SK-N-SH (cell line): ENCODE results near the gene MRPL43. TPM values are rescaled to one million over a fixed set of nuclear protein-coding genes. Genes with fewer than 3 reads are reported as not detected.

Source experiments
- CTCF ChIA-PET: fragments of 300-600, 350-600 bp; formaldehyde crosslinking; extraction: SDS; loops from one replicate; lab custom pipeline; 2021; lab: Yijun Ruan, JAX
- POLR2A ChIA-PET: fragments of 350-600 bp; sonication (Branson Sonifier 250); formaldehyde crosslinking; extraction: SDS; loops from one replicate; lab custom pipeline; 2020; ENCODE audit warnings: antibody characterized with exemption, inconsistent platforms; lab: Yijun Ruan, JAX
- DNase-seq: peaks from one replicate; pipeline ENCODE4 v3.0.0; 2012
- H2AFZ ChIP-seq: fragments of 200-600 bp; sonication (generic); 2 replicates; pipeline ENCODE4 v1.8.1; 2016; ENCODE audit warnings: antibody characterized with exemption, mild to moderate bottlenecking, low read depth
- H3F3A ChIP-seq: fragments of 200-600 bp; sonication (generic); replicated peaks from 2 replicates; pipeline ENCODE3; 2016; ENCODE audit warnings: antibody characterized with exemption, mild to moderate bottlenecking; ENCODE audit not compliant: insufficient read depth
- H3K27ac ChIP-seq, 2 experiments: fragments of 200-500 bp in 1 of 2; fragments of 200-600 bp in 1 of 2; sonication (Bioruptor generic) in 1 of 2; sonication (generic), shearing (Covaris generic) in 1 of 2; 2 replicates each; pipeline versions ENCODE4 v1.5.1 to v1.6.1; 2014 to 2016; ENCODE audit warnings: low read depth in 2 of 2, inconsistent platforms in 1 of 2, low read length in 1 of 2, mild to moderate bottlenecking in 1 of 2, mixed read lengths in 1 of 2
- H3K27me3 ChIP-seq: fragments of 200-600 bp; sonication (generic), shearing (Covaris generic); 2 replicates; pipeline ENCODE4 v1.6.1; 2016; ENCODE audit warnings: mixed run types; ENCODE audit not compliant: insufficient read depth
- H3K36me3 ChIP-seq, 2 experiments: fragments of 200-500 bp in 1 of 2; fragments of 200-600 bp in 1 of 2; sonication (Bioruptor generic) in 1 of 2; sonication (generic) in 1 of 2; replicated peaks in 1 of 2; 2 replicates each; pipeline versions ENCODE3 to v1.5.1; 2014 to 2016; ENCODE audit warnings: low read length in 1 of 2, mild to moderate bottlenecking in 1 of 2; ENCODE audit not compliant: insufficient read depth in 2 of 2, control insufficient read depth in 1 of 2
- H3K4me1 ChIP-seq, 2 experiments: fragments of 200-500 bp in 1 of 2; fragments of 200-600 bp in 1 of 2; sonication (Bioruptor generic) in 1 of 2; sonication (generic), shearing (Covaris generic) in 1 of 2; 2 replicates each; pipeline versions ENCODE4 v1.5.1 to v1.6.1; 2014 to 2016; ENCODE audit warnings: low read depth in 1 of 2, low read length in 1 of 2, mixed run types in 1 of 2; ENCODE audit not compliant: insufficient read depth in 2 of 2, control insufficient read depth in 1 of 2
- H3K4me2 ChIP-seq: fragments of 200-600 bp; sonication (generic), shearing (Covaris generic); 2 replicates; pipeline ENCODE4 v1.6.1; 2017; ENCODE audit warnings: mixed run types
- H3K4me3 ChIP-seq, 2 experiments: fragments of 200-500 bp in 1 of 2; fragments of 200-600 bp in 1 of 2; sonication (Bioruptor generic) in 1 of 2; sonication (generic), shearing (Covaris generic) in 1 of 2; 2 replicates each; pipeline versions ENCODE4 v1.5.1 to v1.8.1; 2014 to 2016; ENCODE audit warnings: low read depth in 2 of 2, inconsistent platforms in 1 of 2, low read length in 1 of 2, mild to moderate bottlenecking in 1 of 2, mixed read lengths in 1 of 2, moderate library complexity in 1 of 2
- H3K79me2 ChIP-seq: fragments of 200-600 bp; sonication (generic); 2 replicates; pipeline ENCODE4 v1.8.1; 2017; ENCODE audit warnings: mild to moderate bottlenecking; ENCODE audit not compliant: insufficient read depth
- H3K9ac ChIP-seq: fragments of 200-600 bp; sonication (generic); 2 replicates; pipeline ENCODE4 v1.6.1; 2017; ENCODE audit warnings: mixed run types
- H3K9me2 ChIP-seq: fragments of 200-600 bp; sonication (generic); 2 replicates; pipeline ENCODE4 v1.6.1; 2017; ENCODE audit warnings: mixed run types
- H3K9me3 ChIP-seq: fragments of 200-600 bp; sonication (generic); 2 replicates; pipeline ENCODE4 v1.6.1; 2017; ENCODE audit warnings: mixed run types, mild to moderate bottlenecking, moderate library complexity
- H4K20me1 ChIP-seq: fragments of 200-600 bp; sonication (generic); 2 replicates; pipeline ENCODE4 v1.6.1; 2017; ENCODE audit warnings: mild to moderate bottlenecking, mixed run types; ENCODE audit not compliant: insufficient read depth
- CHD2 ChIP-seq: fragments of 150-350 bp; IDR thresholded peaks from 2 replicates; pipeline ENCODE4 v1.6.1; 2018; ENCODE audit warnings: low read length; ENCODE audit not compliant: partially characterized antibody
- FOSL2 ChIP-seq: IDR thresholded peaks from 2 replicates; pipeline ENCODE4 v1.4.0; 2012; ENCODE audit warnings: low read depth, mild to moderate bottlenecking, moderate library complexity, borderline replicate concordance
- FOXJ3 ChIP-seq: sonication (generic); formaldehyde crosslinking; IDR thresholded peaks from 2 replicates; pipeline ENCODE4 v1.5.1; 2020; ENCODE audit warnings: mild to moderate bottlenecking, missing genetic modification reagents
- JUND ChIP-seq: IDR thresholded peaks from 2 replicates; pipeline ENCODE4 v1.4.0; 2012
- MEF2A ChIP-seq: IDR thresholded peaks from 2 replicates; pipeline ENCODE4 v1.4.0; 2012; ENCODE audit warnings: low read depth, borderline replicate concordance
- MXI1 ChIP-seq: IDR thresholded peaks from 2 replicates; pipeline ENCODE4 v1.6.1; 2012; ENCODE audit warnings: mild to moderate bottlenecking, low read depth, low read length, improper control_type of control experiment
- RFX5 ChIP-seq: IDR thresholded peaks from 2 replicates; pipeline ENCODE4 v1.6.1; 2012; ENCODE audit warnings: mild to moderate bottlenecking, improper control_type of control experiment, low read length
- TAF1 ChIP-seq: IDR thresholded peaks from 2 replicates; pipeline ENCODE4 v1.6.1; 2012; ENCODE audit warnings: low read depth, mild to moderate bottlenecking, low read length, moderate library complexity, borderline replicate concordance
- TCF12 ChIP-seq: IDR thresholded peaks from 2 replicates; pipeline ENCODE4 v1.4.0; 2012
- YY1 ChIP-seq: IDR thresholded peaks from 2 replicates; pipeline ENCODE4 v1.4.0; 2012; ENCODE audit warnings: low read depth, mild to moderate bottlenecking
- WGBS: methylation state at CpG from one replicate; pipeline ENCODE4 v1.1.6; 2017; ENCODE audit warnings: low lambda C conversion rate; 5-methylcytosine and 5-hydroxymethylcytosine counted together
- polyA plus RNA-seq, 3 experiments: library from polyadenylated mRNA; depleted of rRNA; stranded (reverse); fragments of >200 nt; gene quantifications; 2 replicates each; pipeline ENCODE4 v1.2.3, GENCODE V29; 2012
- TF ChIP-seq, protein P1 (sequence below): IDR thresholded peaks from 2 replicates; pipeline ENCODE4 v1.4.0; 2012; ENCODE audit warnings: low read depth
- TF ChIP-seq, protein P2 (sequence below): IDR thresholded peaks from 2 replicates; pipeline ENCODE4 v1.6.1; 2012; ENCODE audit warnings: mild to moderate bottlenecking, low read depth, low read length, moderate library complexity
- TF ChIP-seq, protein P3 (sequence below): fragments of 200-600 bp; sonication (generic); IDR thresholded peaks from 2 replicates; pipeline ENCODE4 v1.6.1; 2017; ENCODE audit warnings: antibody characterized with exemption, mild to moderate bottlenecking, moderate library complexity
- TF ChIP-seq, protein P4 (sequence below): fragments of 150-350 bp; IDR thresholded peaks from 2 replicates; pipeline ENCODE4 v1.6.1; 2016; ENCODE audit warnings: mild to moderate bottlenecking, low read depth, low read length

MRPL43 gene
- polyA plus RNA-seq, 1 of the 3 experiments (the other 2 are of a cell fraction) = 208 TPM

DNA sequence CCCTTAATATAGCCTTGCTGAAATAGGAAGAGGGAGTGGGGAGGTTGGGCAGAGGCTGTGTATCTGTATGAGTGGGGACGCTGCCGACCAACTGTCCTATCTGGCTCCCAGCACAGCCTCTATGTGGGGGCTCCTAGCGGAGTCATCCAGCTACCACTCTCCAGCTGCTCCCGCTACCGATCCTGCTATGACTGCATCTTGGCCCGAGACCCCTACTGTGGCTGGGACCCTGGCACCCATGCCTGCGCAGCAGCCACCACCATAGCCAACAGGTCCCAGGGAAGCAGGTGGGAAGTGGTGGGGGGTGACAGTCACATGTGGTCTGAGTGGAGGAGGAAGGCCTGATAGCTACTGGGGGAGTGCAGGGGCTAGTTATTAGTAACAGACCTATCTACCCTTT is 6.6 kb downstream of the MRPL43 start:
- ChIA-PET CTCF (interaction anchor here (1.2 to 1.7 kb wide), 2 partner anchors 14 to 17 kb away, joined by 4 to 5 read pairs; no protein-coding TSS in a partner anchor), POLR2A (interaction anchor here (1.4 kb wide), 1 partner anchor 9 kb away, joined by 3 read pairs; no protein-coding TSS in a partner anchor)
- H3K9me3 ChIP-seq = no peaks in the 10 kb centered on the region
- H2AFZ ChIP-seq = no peak overlapping the region
- H3K27ac ChIP-seq = no peak overlapping the region
- H3K9me2 ChIP-seq = no peaks in the 10 kb centered on the region
- no peaks in the 10 kb centered on the region for H3F3A ChIP-seq
- WGBS = 90% methylated on average over 2 of the region's 7 CpGs
- H3K4me3 ChIP-seq = no peak overlapping the region
- TF ChIP-seq, protein P1, sequence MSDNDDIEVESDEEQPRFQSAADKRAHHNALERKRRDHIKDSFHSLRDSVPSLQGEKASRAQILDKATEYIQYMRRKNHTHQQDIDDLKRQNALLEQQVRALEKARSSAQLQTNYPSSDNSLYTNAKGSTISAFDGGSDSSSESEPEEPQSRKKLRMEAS = no peak
- no peak for TF ChIP-seq TCF12
- TF ChIP-seq TAF1 = no peak
- no peak for TF ChIP-seq RFX5
- TF ChIP-seq JUND = no peak
- no peak for TF ChIP-seq CHD2
- TF ChIP-seq, protein P2, sequence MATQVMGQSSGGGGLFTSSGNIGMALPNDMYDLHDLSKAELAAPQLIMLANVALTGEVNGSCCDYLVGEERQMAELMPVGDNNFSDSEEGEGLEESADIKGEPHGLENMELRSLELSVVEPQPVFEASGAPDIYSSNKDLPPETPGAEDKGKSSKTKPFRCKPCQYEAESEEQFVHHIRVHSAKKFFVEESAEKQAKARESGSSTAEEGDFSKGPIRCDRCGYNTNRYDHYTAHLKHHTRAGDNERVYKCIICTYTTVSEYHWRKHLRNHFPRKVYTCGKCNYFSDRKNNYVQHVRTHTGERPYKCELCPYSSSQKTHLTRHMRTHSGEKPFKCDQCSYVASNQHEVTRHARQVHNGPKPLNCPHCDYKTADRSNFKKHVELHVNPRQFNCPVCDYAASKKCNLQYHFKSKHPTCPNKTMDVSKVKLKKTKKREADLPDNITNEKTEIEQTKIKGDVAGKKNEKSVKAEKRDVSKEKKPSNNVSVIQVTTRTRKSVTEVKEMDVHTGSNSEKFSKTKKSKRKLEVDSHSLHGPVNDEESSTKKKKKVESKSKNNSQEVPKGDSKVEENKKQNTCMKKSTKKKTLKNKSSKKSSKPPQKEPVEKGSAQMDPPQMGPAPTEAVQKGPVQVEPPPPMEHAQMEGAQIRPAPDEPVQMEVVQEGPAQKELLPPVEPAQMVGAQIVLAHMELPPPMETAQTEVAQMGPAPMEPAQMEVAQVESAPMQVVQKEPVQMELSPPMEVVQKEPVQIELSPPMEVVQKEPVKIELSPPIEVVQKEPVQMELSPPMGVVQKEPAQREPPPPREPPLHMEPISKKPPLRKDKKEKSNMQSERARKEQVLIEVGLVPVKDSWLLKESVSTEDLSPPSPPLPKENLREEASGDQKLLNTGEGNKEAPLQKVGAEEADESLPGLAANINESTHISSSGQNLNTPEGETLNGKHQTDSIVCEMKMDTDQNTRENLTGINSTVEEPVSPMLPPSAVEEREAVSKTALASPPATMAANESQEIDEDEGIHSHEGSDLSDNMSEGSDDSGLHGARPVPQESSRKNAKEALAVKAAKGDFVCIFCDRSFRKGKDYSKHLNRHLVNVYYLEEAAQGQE = no peak
- TF ChIP-seq, protein P3, sequence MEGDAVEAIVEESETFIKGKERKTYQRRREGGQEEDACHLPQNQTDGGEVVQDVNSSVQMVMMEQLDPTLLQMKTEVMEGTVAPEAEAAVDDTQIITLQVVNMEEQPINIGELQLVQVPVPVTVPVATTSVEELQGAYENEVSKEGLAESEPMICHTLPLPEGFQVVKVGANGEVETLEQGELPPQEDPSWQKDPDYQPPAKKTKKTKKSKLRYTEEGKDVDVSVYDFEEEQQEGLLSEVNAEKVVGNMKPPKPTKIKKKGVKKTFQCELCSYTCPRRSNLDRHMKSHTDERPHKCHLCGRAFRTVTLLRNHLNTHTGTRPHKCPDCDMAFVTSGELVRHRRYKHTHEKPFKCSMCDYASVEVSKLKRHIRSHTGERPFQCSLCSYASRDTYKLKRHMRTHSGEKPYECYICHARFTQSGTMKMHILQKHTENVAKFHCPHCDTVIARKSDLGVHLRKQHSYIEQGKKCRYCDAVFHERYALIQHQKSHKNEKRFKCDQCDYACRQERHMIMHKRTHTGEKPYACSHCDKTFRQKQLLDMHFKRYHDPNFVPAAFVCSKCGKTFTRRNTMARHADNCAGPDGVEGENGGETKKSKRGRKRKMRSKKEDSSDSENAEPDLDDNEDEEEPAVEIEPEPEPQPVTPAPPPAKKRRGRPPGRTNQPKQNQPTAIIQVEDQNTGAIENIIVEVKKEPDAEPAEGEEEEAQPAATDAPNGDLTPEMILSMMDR = no peak
- TF ChIP-seq MEF2A = no peak
- TF ChIP-seq YY1 = no peak
- TF ChIP-seq, protein P4, sequence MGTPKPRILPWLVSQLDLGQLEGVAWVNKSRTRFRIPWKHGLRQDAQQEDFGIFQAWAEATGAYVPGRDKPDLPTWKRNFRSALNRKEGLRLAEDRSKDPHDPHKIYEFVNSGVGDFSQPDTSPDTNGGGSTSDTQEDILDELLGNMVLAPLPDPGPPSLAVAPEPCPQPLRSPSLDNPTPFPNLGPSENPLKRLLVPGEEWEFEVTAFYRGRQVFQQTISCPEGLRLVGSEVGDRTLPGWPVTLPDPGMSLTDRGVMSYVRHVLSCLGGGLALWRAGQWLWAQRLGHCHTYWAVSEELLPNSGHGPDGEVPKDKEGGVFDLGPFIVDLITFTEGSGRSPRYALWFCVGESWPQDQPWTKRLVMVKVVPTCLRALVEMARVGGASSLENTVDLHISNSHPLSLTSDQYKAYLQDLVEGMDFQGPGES = no peak
- TF ChIP-seq FOXJ3 (CRISPR knock-in tag) = no peak
- TF ChIP-seq MXI1 = no peak
- TF ChIP-seq FOSL2 = no peak
- H3K9ac ChIP-seq = no peak overlapping the region
- peaks cover 0 to 5% of the 10 kb centered on the region in 2 experiments; a peak in 1 of 4 replicates for H3K4me1 ChIP-seq
- no peaks in the 10 kb centered on the region for H4K20me1 ChIP-seq
- no peak overlapping the region for H3K4me2 ChIP-seq
- H3K36me3 ChIP-seq = peaks cover 3 to 34% of the 10 kb centered on the region in 2 experiments
- H3K27me3 ChIP-seq = no peaks in the 10 kb centered on the region
- 0 out of 2 replicates have a peak, but pooled peaks cover 4% of the 10 kb centered on the region for H3K79me2 ChIP-seq
- DNase-seq = no peak
